GM21576 (cell line): Measurements from ENCODE around the gene PCARE.
"Not testable (repeated sequence)": the region's sequence is repeated elsewhere in the genome, so short reads cannot be mapped to it uniquely, and the experiment has no call there.

Source experiments
- ATAC-seq: cut with Tn5 transposase; IDR thresholded peaks from one replicate; pipeline ENCODE4 v1.9.1; 2021; ENCODE audit warnings: mild to moderate bottlenecking, moderate library complexity; ENCODE audit not compliant: unreplicated experiment

PCARE gene

DNA sequence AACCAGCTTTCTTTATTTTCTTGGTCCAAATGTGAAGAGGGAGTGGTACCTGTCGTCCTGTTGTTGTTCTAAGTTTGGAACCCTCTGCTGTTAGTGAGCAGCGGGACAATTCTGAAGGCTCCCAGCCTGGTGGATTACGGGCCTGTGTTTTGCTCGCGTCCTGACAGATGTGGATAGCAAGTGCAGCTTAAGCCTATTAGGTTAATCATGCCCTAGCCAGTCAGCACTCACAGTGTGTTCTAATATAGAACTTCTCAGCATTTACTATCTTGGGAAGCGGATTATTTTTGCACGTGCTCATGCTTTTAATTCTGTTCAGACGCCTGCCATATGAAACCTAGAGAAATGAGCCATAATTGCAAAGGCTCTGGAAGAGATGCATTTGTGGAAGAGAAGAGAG is at the start of gene PCARE:
Gene PCARE (minus strand): TSS at position 113 of the 400 bp plus-strand sequence. CDS start 262 bp downstream, outside the sequence.
- no peak for ATAC-seq

DNA sequence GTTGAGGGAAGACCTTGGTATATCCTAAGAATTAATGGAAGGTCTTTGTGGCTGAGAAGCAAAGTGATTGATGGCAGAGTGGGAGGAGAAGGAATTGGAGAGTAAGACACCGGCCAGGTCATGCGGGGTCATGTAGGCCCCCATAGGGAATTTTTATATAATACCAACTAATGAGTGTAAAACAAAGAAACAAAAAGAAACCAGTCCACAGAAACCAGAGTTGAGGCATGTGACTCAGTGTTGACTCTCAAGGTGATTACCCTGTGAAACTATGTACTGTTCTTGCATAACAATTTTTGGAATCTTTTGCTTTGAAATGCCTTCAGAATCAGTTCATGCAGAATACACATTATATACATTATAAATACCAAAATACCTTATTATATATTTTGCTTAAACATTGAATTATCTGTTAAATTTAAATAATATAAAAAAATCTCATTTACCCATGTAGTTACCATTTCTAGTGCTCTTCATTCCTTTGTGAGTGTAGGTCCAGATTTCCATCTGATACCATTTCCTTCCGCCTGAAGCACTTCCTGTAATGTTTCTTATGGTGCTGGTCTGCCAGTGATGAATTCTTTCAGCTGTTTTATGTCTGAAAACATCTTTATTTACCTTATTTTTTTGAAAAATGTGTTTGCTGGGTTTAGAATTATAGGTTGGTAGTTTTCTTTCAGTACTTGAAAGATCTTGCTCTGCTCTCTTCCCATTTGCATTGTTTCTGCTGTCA is 49.5 kb upstream of the PCARE start:
- no peak for ATAC-seq

DNA sequence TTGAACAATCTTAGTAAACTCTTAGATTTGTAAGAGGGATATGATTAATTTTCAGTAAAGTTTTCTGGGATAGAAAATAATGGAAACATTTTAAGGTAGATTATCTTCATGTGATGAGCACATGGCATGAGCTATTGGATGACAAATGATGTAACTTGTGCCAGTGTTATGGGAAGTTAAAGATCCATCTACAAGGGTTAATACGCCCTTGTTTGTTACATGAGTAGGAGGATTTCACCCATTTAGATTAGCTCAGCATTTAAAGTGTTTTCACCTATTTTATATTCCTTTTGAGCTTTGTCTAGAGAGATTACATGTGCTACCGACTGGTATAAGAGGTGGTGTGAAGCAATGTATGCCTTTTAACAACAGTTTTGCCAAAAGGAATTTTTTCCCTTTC is 46.5 kb upstream of the PCARE start:
- ATAC-seq = no peak

DNA sequence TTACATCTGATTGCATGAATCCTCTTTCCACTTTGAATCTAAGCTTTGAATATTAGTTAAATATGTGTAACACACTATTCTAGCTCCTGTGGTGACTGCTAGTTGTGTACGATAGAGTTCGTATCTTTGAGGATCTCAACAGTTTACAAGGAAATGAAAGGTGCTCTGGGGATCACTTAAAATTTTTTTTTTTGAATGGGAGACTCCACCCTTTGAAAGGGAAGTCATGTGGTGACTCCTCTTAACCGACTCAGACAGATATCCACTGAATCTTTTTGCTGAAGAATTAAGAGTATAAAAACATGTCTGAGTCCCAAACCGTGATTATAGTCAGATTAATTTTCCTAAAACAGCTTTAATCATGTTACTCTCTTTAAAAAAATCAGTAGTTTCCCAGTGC is 44.9 kb upstream of the PCARE start:
- no peak for ATAC-seq

DNA sequence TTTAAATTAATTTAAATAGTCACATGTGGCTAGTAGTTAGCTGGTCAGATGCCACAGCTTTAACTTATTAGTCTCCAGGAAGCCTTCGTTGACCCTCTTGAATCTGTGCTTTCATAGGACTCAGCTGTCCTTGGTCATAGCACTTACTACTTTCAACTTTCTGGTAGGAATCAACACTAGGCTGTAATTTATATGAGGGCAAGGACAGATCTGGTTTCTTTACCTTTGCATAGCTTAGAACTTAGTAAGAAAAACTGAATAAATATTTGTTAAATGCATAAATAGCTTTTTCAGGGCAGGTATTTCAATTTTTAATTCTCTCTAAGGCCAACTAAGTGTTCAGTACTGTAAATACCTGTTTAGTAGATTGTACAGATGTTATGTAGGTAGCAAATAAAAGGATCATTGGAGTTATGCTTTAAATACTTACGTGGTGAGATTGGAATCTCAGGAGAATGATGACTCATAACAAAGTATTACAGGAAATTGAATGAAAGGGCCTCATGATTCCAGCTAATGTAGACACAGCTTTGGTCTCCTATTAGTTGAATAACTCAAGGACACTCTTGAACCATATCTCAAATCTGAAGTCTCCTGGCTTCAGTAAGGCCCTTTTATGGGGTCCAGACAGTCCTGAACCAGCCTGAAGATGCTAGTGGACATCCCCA is 43.4 kb upstream of the PCARE start:
- no peak for ATAC-seq

DNA sequence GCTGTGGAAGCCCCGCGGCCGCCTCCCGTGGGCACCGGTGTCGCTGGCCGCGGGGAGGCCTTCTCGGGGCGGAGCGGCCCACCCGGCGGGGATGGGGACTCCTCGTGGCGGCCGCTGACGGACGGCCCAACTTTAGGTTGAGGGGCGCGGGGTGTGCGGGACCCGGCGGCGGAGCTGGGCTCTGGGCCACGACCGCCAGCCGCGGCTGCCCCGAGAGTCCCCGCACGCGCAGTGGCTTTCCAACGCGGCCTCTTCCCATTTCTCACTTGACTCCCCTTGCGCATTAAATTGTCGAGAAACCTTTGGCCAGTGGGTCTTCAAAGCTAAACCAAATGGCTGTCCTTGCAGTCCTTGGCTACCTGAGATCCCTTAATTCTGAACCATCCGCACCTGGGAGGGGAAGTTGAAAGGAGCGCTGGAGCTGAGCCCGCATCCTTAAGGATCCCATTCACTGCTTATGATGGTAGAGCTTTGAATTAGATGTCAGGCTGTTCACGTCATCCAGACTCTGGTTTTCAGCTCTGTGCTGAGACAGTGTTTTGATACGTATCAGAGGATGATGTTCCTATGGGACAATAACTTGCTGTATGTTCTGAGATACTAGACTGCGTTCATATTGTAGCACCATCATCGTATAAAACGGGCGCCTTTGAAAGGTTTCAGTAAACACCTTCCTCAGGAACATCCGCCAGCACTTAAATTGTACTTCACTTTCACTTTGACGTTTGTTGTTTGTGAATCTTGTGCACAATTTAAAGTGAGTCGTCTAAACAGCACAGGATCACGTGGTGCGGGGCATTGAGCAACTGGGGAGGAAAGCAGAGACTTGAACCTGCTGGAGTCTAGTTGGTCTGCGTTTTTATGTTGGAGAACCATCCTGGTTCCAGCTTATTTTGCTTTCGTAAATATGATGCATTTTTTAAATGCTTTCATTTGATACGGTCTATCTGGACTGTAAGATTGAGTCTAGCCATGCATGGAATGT is 41.8 kb upstream of the PCARE start:
- ATAC-seq = peak; percentile 40

DNA sequence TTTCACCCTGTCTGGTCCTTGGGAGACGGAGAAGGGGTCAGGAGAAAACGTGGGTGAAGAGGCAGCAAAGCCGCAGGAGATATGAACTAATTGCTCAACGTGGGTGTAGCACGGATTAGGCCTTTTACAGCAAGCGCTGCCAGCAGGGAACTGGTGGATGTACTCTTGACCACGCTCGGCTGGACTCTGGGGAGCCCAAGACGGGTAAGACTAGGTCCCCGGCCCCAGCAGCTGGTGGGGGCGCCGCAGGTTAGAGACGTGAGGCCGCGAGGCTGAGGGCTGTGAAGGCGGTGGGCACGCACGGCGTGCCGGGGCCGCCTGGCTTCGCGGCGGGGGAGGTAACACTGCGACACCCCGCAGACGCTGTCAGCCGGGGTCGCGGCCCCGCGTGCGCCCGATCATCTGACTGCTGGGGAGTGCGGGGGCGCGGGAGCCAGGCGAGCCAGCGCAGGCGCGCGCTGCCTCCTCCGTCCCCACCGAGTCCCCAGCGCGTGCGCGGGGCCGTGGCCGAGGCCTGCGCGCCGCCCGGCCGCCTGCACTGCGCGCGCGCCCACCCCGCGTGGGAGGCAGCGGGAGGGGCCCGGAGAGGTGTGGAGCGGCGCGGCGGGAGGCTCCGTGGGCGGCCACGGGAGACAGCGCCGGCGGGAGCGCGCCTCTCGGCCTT is 40.8 kb upstream of the PCARE start, which contains the start of gene CLIP4:
Gene CLIP4 (plus strand): TSS at position 470 of the 664 bp plus-strand sequence. CDS start 5,974 bp downstream, outside the sequence.
- ATAC-seq = peak; percentile 36

DNA sequence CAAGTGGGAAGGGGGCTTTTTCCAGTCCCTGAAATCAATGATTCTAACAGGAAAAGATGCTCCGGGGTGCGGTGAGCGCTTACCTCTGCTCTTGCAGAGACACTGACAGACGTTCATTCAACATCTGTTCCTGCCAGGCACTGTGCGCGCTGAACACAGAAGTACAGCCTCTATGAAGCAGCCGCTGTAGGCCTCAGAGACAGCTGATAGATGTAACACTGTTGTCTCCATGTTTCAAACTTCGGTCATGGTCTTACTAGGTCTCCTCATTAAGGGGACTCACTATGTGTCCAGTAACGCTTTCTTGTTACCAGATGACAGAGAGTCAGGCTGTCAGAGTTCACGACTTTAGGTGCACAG is 40.2 kb upstream of the PCARE start:
- ATAC-seq = no peak

DNA sequence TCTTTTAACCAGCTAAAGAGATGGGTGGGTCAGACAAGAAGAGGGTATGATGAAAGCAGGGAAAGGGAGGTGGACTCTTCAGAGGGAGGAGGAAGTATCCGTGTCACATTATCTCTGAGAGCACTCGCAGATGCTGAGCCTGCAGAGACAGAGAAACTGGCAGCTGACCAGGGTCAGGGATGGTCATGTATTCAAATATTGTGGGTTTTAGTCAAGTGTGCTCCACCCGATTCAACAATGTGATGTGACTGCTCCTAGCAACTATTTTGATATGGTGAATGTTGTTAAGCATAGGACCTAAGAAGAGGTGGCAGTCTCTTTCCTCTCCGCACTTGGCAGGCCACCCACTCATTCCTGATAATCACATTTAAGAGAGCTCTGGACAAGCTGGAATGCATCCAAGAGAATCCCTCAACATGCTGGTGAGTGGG is 39.6 kb upstream of the PCARE start:
- peak; percentile 20 for ATAC-seq

DNA sequence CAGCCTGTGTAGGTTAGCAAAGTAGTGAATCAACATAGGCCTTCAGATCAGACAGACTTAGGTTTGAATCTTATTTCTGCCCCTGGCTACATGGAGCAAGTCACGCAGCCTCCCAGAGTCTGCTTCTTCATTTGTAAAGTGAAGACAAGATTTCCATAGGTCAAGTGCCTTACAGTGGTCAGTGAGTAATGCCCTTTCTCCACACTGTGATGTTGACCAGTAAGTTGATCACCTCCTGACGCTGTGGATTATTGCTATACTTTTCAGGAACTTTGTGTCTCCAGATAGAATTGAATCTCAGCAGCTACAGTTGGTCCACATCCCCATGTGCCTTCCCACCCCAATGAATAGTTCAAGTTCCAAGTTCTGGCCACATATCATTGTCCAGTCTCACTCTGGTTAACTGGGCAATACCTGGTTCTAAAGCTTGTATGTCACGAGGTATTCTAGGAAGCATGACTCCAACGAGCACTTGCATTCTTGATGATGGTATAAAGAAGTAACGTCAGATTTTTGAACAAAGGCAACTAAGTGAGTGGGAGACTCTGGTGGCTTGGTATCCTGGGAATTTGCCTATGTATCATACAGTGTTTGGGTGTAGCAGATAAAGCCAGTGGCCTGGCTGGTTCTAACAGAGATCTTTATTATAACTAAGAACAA is 38.8 kb upstream of the PCARE start:
- no peak for ATAC-seq

DNA sequence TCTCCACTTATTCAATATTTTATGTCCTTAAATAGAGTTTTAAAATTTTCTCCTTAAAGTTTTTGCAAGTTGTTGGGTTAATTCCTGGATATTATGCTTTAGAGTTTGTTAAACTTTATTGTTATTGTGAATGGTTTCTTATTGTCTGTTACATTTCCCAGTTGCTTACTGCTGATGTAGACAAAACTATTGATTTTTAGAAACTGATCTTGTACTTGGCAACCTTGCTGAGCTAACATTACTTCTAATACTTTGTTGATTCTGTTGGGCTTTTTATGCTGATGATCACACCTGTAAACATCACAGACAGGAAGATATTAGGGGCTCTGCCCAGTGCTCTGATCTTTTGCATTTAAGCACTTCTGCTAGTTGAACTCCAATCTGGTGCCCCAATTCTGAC is 38.1 kb upstream of the PCARE start:
- ATAC-seq = no peak

DNA sequence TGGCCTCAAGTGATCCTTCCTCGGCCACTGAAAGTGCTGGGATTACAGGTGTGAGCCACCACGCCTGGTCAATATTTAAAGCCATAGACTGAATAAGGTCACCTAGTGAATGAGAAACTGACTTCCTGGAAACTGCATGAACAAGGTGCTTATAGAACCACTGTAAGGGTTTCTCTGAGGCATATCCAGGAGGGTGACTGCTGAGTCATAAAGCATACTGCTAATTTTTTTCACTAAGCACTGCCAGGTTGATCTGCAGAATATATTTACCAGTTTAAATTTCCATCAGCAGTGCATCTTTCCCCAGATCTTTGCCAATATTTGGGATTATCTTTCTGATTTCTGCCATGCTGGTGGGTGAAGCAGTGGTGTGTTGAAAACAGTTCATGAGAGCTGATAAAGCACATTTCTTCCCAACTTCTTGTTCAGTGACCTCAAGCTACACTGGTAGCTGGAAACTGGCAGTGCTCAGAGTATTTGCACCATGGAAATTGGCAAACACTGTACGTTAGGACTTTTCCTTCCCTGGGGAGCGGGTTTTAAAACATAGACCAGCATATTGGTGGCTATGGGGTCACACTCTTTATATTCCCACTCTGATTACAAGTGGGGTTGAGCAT is 36.7 kb upstream of the PCARE start:
- ATAC-seq = peak; percentile 49

DNA sequence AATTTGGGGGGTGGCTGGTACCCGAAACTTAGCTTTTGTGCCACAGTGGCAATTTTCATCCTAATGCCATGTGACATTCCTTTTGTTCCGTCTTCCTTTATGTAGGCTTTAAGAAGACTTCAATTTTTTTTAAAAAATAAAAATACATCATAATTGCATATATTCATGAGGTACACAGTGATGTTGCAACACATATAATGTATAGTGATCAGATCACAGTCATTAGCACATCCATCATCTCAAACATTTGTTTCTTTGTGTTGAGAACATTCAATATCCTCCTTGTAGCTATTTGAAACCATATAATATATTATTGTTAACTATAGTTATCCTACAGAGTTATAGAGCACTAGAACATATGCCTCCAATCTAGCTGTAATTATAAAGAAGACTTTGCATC is 34.9 kb upstream of the PCARE start:
- no peak for ATAC-seq

DNA sequence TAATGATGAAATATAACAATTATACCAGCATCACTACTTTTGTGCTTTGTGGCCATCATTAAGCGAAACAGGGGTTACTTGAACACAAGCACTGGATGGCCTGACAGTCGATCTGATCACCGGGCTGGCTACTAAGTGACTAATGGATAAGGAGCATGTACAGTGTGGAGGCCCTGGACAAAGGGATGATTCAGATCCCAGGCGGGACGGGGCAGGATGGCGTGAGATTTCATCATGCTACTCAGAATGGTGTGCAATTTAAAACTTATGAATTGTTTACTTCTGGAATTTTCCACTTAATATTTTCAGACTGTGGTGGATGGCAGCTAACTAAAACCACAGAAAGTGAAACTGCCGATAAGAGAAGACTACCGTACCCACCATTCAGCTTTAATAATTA is 33.9 kb upstream of the PCARE start:
- no peak for ATAC-seq

DNA sequence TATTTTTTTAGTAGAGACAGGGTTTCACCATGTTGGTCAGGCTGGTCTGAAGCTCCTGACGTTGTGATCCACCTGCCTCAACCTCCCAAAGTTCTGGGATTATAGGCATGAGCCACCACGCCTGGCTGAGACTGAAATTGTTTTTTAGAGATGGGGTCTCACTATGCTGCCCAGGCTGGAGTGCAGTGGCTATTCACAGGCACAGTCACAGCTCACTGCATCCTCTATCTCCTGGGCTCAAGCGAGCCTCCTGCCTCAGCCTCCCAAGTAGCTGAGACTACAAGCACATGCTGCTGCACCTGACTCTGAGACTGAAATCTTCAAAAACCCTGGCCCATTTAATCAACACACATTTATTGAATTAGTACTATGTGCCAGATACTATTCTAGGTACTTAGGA is 33.2 kb upstream of the PCARE start:
- ATAC-seq = not testable (repeated sequence)

DNA sequence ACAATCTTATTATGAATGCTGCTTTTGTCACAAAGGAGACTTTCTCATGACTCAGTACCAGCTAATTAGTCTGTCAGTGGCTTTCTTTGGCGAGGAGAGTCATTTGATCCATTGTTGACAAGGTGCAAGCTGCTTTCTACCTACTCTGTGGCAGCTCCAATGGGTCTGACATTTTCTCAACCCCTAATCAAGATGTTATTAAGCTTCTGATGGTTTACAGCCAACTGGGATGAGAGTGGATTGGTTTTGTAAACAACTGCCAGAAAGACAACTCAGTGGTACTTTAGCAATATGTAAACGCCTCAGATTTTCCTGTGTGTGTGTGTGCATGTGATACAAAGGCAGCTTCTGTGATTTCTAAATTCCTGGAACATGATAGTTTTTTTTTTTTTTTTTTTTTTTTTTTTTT is 32.7 kb upstream of the PCARE start:
- ATAC-seq = no peak

DNA sequence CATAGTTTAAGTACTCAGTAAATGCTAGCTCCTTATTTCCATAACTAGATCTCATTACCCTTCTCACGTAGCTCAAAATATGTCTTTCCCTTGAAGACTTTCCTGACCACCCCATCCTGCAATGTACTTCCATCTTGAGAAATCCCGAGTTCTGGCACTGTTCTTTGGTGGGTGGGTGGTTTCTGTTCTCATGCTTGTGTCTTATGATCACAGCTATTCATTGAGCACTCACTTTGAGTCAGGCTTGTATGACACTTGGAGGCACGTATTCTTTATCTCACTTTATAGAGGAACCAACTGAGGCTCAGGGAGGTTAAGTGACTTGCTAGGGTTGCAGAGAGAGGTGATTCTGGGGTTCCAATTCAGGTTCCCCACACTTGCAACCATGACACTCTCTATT is 31.9 kb upstream of the PCARE start:
- no peak for ATAC-seq

DNA sequence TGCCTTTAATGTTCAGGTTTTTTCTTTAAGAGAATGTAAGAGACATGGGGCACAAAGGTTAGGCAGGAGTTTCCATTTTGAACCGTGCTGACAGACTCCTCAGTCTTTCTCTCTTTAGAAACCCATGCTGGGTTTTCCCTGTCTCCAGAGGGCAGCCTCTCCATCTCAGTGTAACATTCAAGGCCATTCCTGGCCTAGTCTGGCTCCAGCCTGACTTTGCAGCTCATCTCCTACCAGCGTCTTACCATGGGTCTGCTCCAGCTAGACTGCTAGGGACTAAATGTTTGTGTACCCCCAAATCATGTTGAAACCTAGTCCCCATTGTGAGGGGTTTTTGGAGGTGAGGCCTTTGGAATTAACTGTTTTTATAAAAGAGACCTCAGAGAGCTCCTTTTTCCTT is 31.1 kb upstream of the PCARE start:
- ATAC-seq = no peak

DNA sequence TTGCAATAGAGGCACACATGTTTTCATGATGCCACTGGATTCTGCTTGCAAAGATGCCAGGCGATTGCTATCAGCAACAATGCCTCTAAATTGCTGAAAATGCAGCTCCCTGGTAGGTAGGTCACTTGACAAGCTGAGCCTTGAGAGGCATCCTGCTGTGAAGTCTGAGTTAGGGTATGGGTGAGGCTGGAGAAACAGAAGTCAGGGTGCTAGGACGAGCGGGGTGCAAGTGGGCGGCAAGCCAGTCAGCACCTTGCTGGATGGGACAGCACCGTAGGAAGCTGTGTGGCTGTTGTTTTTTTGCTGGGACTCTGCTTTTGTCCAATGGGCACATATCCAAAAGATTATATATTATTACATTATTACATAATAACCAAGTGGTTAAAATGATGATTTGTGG is 30.4 kb upstream of the PCARE start:
- ATAC-seq = no peak

DNA sequence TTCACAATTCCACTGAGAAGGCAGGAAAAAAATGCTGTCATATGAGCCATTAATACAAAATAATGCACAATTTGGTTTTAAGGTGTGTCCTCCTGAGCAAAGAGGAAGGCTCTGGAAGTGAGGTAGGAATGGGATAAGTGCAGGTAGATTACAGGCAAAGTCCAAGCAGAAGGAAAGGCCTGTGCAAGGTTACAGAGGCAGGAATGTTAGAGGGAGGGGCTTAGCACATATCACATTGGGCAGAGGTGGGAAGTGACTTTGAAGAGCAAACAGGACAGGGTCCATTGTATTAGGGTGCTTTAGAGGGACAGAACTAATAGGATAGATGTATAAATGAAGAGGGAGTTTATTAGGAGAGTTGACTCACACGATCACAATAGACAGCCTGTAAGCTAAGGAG is 26.2 kb upstream of the PCARE start:
- ATAC-seq = no peak
